ENCODE data around the gene MROH7.

The MROH7 gene

GRCh38 chr1:54710434-54710833 is 68.8 kb downstream of the MROH7 start:
- Histone ChIP-seq H3K27me3 (ENCODE audit: control insufficient read depth, insufficient read depth, low read length) (no peaks in the 10 kb centered on the region), H3K9me3 (ENCODE audit: control insufficient read depth, low read length) (no peaks in the 10 kb centered on the region), H3K4me1 (ENCODE audit: control insufficient read depth, insufficient read depth, low read length) (peaks cover 7% of the 10 kb centered on the region), H3K9ac (ENCODE audit: low read length) (no peak overlapping the region), H3K4me3 (ENCODE audit: low read length) (no peak overlapping the region), H3K36me3 (ENCODE audit: control insufficient read depth, insufficient read depth, low read length) (no peaks in the 10 kb centered on the region)

- H3K4me3 ChIP-seq (ENCODE audit: low read length), result no peak overlapping the region
- H3K9me3 ChIP-seq (ENCODE audit: control insufficient read depth, low read length), result no peaks in the 10 kb centered on the region
- no peaks in the 10 kb centered on the region for H3K27me3 ChIP-seq (ENCODE audit: control insufficient read depth, insufficient read depth, low read length)
- no peaks in the 10 kb centered on the region for H3K36me3 ChIP-seq (ENCODE audit: control insufficient read depth, insufficient read depth, low read length)
- H3K4me1 ChIP-seq (ENCODE audit: control insufficient read depth, insufficient read depth, low read length), result peaks cover 8% of the 10 kb centered on the region
- H3K9ac ChIP-seq (ENCODE audit: low read length), result no peak overlapping the region
Measured at GRCh38 chr1:54710841-54711240, 69.3 kb downstream of the MROH7 start.

GRCh38 chr1:54711536-54711935 is 70.0 kb downstream of the MROH7 start:
- peaks cover 8% of the 10 kb centered on the region for H3K4me1 ChIP-seq (ENCODE audit: control insufficient read depth, insufficient read depth, low read length)
- H3K4me3 ChIP-seq (ENCODE audit: low read length), result no peak overlapping the region
- H3K27me3 ChIP-seq (ENCODE audit: control insufficient read depth, insufficient read depth, low read length), result no peaks in the 10 kb centered on the region
- H3K9me3 ChIP-seq (ENCODE audit: control insufficient read depth, low read length), result no peaks in the 10 kb centered on the region
- H3K36me3 ChIP-seq (ENCODE audit: control insufficient read depth, insufficient read depth, low read length), result no peaks in the 10 kb centered on the region
- H3K9ac ChIP-seq (ENCODE audit: low read length), result no peak overlapping the region

- Histone ChIP-seq H3K36me3 (ENCODE audit: control insufficient read depth, insufficient read depth, low read length) (no peaks in the 10 kb centered on the region), H3K4me3 (ENCODE audit: low read length) (peak overlapping the region; percentile 94), H3K9me3 (ENCODE audit: control insufficient read depth, low read length) (no peaks in the 10 kb centered on the region), H3K27me3 (ENCODE audit: control insufficient read depth, insufficient read depth, low read length) (no peaks in the 10 kb centered on the region), H3K9ac (ENCODE audit: low read length) (peak overlapping the region; percentile 58), H3K4me1 (ENCODE audit: control insufficient read depth, insufficient read depth, low read length) (peaks cover 8% of the 10 kb centered on the region)
Measured at GRCh38 chr1:54714881-54715492, 73.4 kb downstream of the MROH7 start.

GRCh38 chr1:54715493-54716298 is 74.1 kb downstream of the MROH7 start, which contains the start of gene TTC4:
TSS of gene TTC4 (plus strand) at chr1:54715861. CDS start at chr1:54715909, 48 bp downstream.
- Histone ChIP-seq H3K4me3 (ENCODE audit: low read length) (peak within 1 kb of the TSS; percentile 94), H3K27me3 (ENCODE audit: control insufficient read depth, insufficient read depth, low read length) (no peaks in the 10 kb centered on the region), H3K4me1 (ENCODE audit: control insufficient read depth, insufficient read depth, low read length) (peaks cover 8% of the 10 kb centered on the region), H3K9ac (ENCODE audit: low read length) (peak within 1 kb of the TSS; percentile 84), H3K36me3 (ENCODE audit: control insufficient read depth, insufficient read depth, low read length) (no peaks in the 10 kb centered on the region), H3K9me3 (ENCODE audit: control insufficient read depth, low read length) (no peaks in the 10 kb centered on the region)

- Histone ChIP-seq H3K9ac (ENCODE audit: low read length) (peak overlapping the region; percentile 84), H3K27me3 (ENCODE audit: control insufficient read depth, insufficient read depth, low read length) (no peaks in the 10 kb centered on the region), H3K36me3 (ENCODE audit: control insufficient read depth, insufficient read depth, low read length) (no peaks in the 10 kb centered on the region), H3K4me1 (ENCODE audit: control insufficient read depth, insufficient read depth, low read length) (peaks cover 8% of the 10 kb centered on the region), H3K4me3 (ENCODE audit: low read length) (peak overlapping the region; percentile 94), H3K9me3 (ENCODE audit: control insufficient read depth, low read length) (no peaks in the 10 kb centered on the region)
Measured at GRCh38 chr1:54716299-54717047, 74.9 kb downstream of the MROH7 start.

GRCh38 chr1:54721719-54722118 is 80.1 kb downstream of the MROH7 start:
- no peaks in the 10 kb centered on the region for H3K4me1 ChIP-seq (ENCODE audit: control insufficient read depth, insufficient read depth, low read length)
- H3K4me3 ChIP-seq (ENCODE audit: low read length), result no peak overlapping the region
- no peak overlapping the region for H3K9ac ChIP-seq (ENCODE audit: low read length)
- H3K9me3 ChIP-seq (ENCODE audit: control insufficient read depth, low read length), result no peaks in the 10 kb centered on the region
- no peaks in the 10 kb centered on the region for H3K36me3 ChIP-seq (ENCODE audit: control insufficient read depth, insufficient read depth, low read length)
- no peaks in the 10 kb centered on the region for H3K27me3 ChIP-seq (ENCODE audit: control insufficient read depth, insufficient read depth, low read length)

- H3K36me3 ChIP-seq (ENCODE audit: control insufficient read depth, insufficient read depth, low read length), result no peaks in the 10 kb centered on the region
- H3K9me3 ChIP-seq (ENCODE audit: control insufficient read depth, low read length), result no peaks in the 10 kb centered on the region
- no peak overlapping the region for H3K9ac ChIP-seq (ENCODE audit: low read length)
- no peaks in the 10 kb centered on the region for H3K27me3 ChIP-seq (ENCODE audit: control insufficient read depth, insufficient read depth, low read length)
- no peaks in the 10 kb centered on the region for H3K4me1 ChIP-seq (ENCODE audit: control insufficient read depth, insufficient read depth, low read length)
- no peak overlapping the region for H3K4me3 ChIP-seq (ENCODE audit: low read length)
Measured at GRCh38 chr1:54723985-54724384, 82.4 kb downstream of the MROH7 start.

GRCh38 chr1:54724771-54725170 is 83.2 kb downstream of the MROH7 start:
- Histone ChIP-seq H3K4me1 (ENCODE audit: control insufficient read depth, insufficient read depth, low read length) (no peaks in the 10 kb centered on the region), H3K27me3 (ENCODE audit: control insufficient read depth, insufficient read depth, low read length) (no peaks in the 10 kb centered on the region), H3K36me3 (ENCODE audit: control insufficient read depth, insufficient read depth, low read length) (no peaks in the 10 kb centered on the region), H3K9me3 (ENCODE audit: control insufficient read depth, low read length) (no peaks in the 10 kb centered on the region), H3K4me3 (ENCODE audit: low read length) (no peak overlapping the region), H3K9ac (ENCODE audit: low read length) (no peak overlapping the region)

- H3K9ac ChIP-seq (ENCODE audit: low read length), result no peak overlapping the region
- H3K4me1 ChIP-seq (ENCODE audit: control insufficient read depth, insufficient read depth, low read length), result no peaks in the 10 kb centered on the region
- peaks cover 4% of the 10 kb centered on the region for H3K36me3 ChIP-seq (ENCODE audit: control insufficient read depth, insufficient read depth, low read length)
- H3K4me3 ChIP-seq (ENCODE audit: low read length), result no peak overlapping the region
- H3K9me3 ChIP-seq (ENCODE audit: control insufficient read depth, low read length), result no peaks in the 10 kb centered on the region
- no peaks in the 10 kb centered on the region for H3K27me3 ChIP-seq (ENCODE audit: control insufficient read depth, insufficient read depth, low read length)
Measured at GRCh38 chr1:54728027-54728426, 86.4 kb downstream of the MROH7 start.

GRCh38 chr1:54736685-54737084 is 95.1 kb downstream of the MROH7 start:
- no peaks in the 10 kb centered on the region for H3K4me1 ChIP-seq (ENCODE audit: control insufficient read depth, insufficient read depth, low read length)
- H3K36me3 ChIP-seq (ENCODE audit: control insufficient read depth, insufficient read depth, low read length), result peaks cover 7% of the 10 kb centered on the region
- no peak overlapping the region for H3K4me3 ChIP-seq (ENCODE audit: low read length)
- no peaks in the 10 kb centered on the region for H3K9me3 ChIP-seq (ENCODE audit: control insufficient read depth, low read length)
- no peak overlapping the region for H3K9ac ChIP-seq (ENCODE audit: low read length)
- H3K27me3 ChIP-seq (ENCODE audit: control insufficient read depth, insufficient read depth, low read length), result no peaks in the 10 kb centered on the region

GRCh38 chr1:54738244-54738643 is 96.7 kb downstream of the MROH7 start:
- no peak overlapping the region for H3K4me3 ChIP-seq (ENCODE audit: low read length)
- H3K4me1 ChIP-seq (ENCODE audit: control insufficient read depth, insufficient read depth, low read length), result no peaks in the 10 kb centered on the region
- H3K27me3 ChIP-seq (ENCODE audit: control insufficient read depth, insufficient read depth, low read length), result no peaks in the 10 kb centered on the region
- H3K9me3 ChIP-seq (ENCODE audit: control insufficient read depth, low read length), result no peaks in the 10 kb centered on the region
- peaks cover 7% of the 10 kb centered on the region for H3K36me3 ChIP-seq (ENCODE audit: control insufficient read depth, insufficient read depth, low read length)
- H3K9ac ChIP-seq (ENCODE audit: low read length), result no peak overlapping the region
